H1 (cell line): Measurements from ENCODE around the gene SCPEP1. TPM values are rescaled to one million over a fixed set of nuclear protein-coding genes. Genes with fewer than 3 reads are reported as not detected.

Source experiments
- ATF3 ChIP-seq: IDR thresholded peaks from 2 replicates; pipeline ENCODE4 v1.6.1; 2011; ENCODE audit warnings: low read depth, mild to moderate bottlenecking, low read length; ENCODE audit not compliant: insufficient read depth
- CBX5 ChIP-seq: fragments of 300-800, 300-1000 bp; sonication (generic); IDR thresholded peaks from 2 replicates; pipeline ENCODE4 v1.7.1; 2016; ENCODE audit warnings: antibody characterized with exemption, low read length, low read depth
- HDAC2 ChIP-seq, 2 experiments: fragments of 300-600 bp in 1 of 2; sonication (generic) in 1 of 2; IDR thresholded peaks; 2 replicates each; pipeline ENCODE4 v1.6.1; 2011 to 2012; ENCODE audit warnings: low read depth in 2 of 2, low read length in 2 of 2, mild to moderate bottlenecking in 2 of 2, moderate library complexity in 2 of 2, borderline replicate concordance in 1 of 2, inconsistent platforms in 1 of 2
- JUN ChIP-seq: IDR thresholded peaks from 2 replicates; pipeline ENCODE4 v1.6.1; 2011; ENCODE audit warnings: low read depth, mild to moderate bottlenecking, improper control_type of control experiment, low read length
- SIN3A ChIP-seq, 2 experiments: IDR thresholded peaks in 1 of 2; conservative IDR thresholded peaks in 1 of 2; 2 replicates each; pipeline ENCODE4 v1.6.1; 2011 to 2012; ENCODE audit warnings: low read length in 2 of 2, improper control_type of control experiment in 1 of 2, low read depth in 1 of 2, mild to moderate bottlenecking in 1 of 2
- TAF7 ChIP-seq: optimal IDR thresholded peaks from 2 replicates; pipeline ENCODE3; 2011; ENCODE audit warnings: low read depth, mild to moderate bottlenecking, inconsistent platforms, low read length, moderate library complexity, borderline replicate concordance
- TCF12 ChIP-seq: IDR thresholded peaks from 2 replicates; pipeline ENCODE4 v1.6.1; 2011; ENCODE audit warnings: low read depth, mild to moderate bottlenecking, low read length
- polyA plus RNA-seq, 7 experiments: library from polyadenylated mRNA; depleted of rRNA in 3 of 7; stranded (reverse) in 5 of 7; unstranded in 2 of 7; fragments of >200 nt in 5 of 7; fragments of 200-250 nt in 2 of 7; gene quantifications; 1 replicate in 5 of 7; 2 replicates in 1 of 7; 4 replicates in 1 of 7; pipeline versions ENCODE4 v1.2.1 to v1.2.3, GENCODE V29; 2011 to 2013; ENCODE audit warnings: missing spikeins in 2 of 7, mixed read lengths in 2 of 7
- total RNA-seq: library from RNA; stranded (reverse); fragmentation: NEBNext Ultra II Directional; extraction: Animal tissue kit (Norgen Biotek cat#: 25700); gene quantifications from 2 replicates; pipeline ENCODE4 v1.2.1, GENCODE V29; 2021
- TF ChIP-seq, protein P1 (sequence below): fragments of 300-600 bp; sonication (generic); IDR thresholded peaks from 2 replicates; pipeline ENCODE4 v1.7.1; 2012; ENCODE audit warnings: low read length, moderate library complexity, mild to moderate bottlenecking, inconsistent platforms; ENCODE audit not compliant: insufficient replicate concordance

SCPEP1 gene
- total and polyA plus RNA-seq, 2 of the 8 experiments (the other 6 are each of a cell fraction or from before 2014, with no cell fraction given) = 30.7 to 52.6 TPM

- no peak for TF ChIP-seq TAF7
- no peak for TF ChIP-seq HDAC2 (IDR thresholded peaks at IDR 0.05; ENCODE audit: borderline replicate concordance in 1 of 2, low read depth in 2 of 2, low read length in 2 of 2)
- TF ChIP-seq SIN3A (conservative IDR thresholded peaks at IDR 0.05 in 1 of 2, IDR thresholded peaks at IDR 0.05 in 1 of 2; ENCODE audit: low read depth in 1 of 2, low read length in 2 of 2) = no peak
- TF ChIP-seq, protein P1, sequence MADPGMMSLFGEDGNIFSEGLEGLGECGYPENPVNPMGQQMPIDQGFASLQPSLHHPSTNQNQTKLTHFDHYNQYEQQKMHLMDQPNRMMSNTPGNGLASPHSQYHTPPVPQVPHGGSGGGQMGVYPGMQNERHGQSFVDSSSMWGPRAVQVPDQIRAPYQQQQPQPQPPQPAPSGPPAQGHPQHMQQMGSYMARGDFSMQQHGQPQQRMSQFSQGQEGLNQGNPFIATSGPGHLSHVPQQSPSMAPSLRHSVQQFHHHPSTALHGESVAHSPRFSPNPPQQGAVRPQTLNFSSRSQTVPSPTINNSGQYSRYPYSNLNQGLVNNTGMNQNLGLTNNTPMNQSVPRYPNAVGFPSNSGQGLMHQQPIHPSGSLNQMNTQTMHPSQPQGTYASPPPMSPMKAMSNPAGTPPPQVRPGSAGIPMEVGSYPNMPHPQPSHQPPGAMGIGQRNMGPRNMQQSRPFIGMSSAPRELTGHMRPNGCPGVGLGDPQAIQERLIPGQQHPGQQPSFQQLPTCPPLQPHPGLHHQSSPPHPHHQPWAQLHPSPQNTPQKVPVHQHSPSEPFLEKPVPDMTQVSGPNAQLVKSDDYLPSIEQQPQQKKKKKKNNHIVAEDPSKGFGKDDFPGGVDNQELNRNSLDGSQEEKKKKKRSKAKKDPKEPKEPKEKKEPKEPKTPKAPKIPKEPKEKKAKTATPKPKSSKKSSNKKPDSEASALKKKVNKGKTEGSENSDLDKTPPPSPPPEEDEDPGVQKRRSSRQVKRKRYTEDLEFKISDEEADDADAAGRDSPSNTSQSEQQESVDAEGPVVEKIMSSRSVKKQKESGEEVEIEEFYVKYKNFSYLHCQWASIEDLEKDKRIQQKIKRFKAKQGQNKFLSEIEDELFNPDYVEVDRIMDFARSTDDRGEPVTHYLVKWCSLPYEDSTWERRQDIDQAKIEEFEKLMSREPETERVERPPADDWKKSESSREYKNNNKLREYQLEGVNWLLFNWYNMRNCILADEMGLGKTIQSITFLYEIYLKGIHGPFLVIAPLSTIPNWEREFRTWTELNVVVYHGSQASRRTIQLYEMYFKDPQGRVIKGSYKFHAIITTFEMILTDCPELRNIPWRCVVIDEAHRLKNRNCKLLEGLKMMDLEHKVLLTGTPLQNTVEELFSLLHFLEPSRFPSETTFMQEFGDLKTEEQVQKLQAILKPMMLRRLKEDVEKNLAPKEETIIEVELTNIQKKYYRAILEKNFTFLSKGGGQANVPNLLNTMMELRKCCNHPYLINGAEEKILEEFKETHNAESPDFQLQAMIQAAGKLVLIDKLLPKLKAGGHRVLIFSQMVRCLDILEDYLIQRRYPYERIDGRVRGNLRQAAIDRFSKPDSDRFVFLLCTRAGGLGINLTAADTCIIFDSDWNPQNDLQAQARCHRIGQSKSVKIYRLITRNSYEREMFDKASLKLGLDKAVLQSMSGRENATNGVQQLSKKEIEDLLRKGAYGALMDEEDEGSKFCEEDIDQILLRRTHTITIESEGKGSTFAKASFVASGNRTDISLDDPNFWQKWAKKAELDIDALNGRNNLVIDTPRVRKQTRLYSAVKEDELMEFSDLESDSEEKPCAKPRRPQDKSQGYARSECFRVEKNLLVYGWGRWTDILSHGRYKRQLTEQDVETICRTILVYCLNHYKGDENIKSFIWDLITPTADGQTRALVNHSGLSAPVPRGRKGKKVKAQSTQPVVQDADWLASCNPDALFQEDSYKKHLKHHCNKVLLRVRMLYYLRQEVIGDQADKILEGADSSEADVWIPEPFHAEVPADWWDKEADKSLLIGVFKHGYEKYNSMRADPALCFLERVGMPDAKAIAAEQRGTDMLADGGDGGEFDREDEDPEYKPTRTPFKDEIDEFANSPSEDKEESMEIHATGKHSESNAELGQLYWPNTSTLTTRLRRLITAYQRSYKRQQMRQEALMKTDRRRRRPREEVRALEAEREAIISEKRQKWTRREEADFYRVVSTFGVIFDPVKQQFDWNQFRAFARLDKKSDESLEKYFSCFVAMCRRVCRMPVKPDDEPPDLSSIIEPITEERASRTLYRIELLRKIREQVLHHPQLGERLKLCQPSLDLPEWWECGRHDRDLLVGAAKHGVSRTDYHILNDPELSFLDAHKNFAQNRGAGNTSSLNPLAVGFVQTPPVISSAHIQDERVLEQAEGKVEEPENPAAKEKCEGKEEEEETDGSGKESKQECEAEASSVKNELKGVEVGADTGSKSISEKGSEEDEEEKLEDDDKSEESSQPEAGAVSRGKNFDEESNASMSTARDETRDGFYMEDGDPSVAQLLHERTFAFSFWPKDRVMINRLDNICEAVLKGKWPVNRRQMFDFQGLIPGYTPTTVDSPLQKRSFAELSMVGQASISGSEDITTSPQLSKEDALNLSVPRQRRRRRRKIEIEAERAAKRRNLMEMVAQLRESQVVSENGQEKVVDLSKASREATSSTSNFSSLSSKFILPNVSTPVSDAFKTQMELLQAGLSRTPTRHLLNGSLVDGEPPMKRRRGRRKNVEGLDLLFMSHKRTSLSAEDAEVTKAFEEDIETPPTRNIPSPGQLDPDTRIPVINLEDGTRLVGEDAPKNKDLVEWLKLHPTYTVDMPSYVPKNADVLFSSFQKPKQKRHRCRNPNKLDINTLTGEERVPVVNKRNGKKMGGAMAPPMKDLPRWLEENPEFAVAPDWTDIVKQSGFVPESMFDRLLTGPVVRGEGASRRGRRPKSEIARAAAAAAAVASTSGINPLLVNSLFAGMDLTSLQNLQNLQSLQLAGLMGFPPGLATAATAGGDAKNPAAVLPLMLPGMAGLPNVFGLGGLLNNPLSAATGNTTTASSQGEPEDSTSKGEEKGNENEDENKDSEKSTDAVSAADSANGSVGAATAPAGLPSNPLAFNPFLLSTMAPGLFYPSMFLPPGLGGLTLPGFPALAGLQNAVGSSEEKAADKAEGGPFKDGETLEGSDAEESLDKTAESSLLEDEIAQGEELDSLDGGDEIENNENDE = no peak
- no peak for TF ChIP-seq CBX5
- no peak for TF ChIP-seq TCF12
- TF ChIP-seq ATF3 = no peak
- TF ChIP-seq JUN = no peak
Measured at GRCh38 chr17:56975656-56976055, 2.3 kb upstream of the SCPEP1 start (continued).
